ENCODE data around the gene FBN1.

Gene FBN1

GRCh38 chr15:48536681-48537091 is 108.8 kb downstream of the FBN1 start:
- in situ Hi-C loops (cut with HindIII; ENCODE audit: low sequenced_read_pairs), result no loop called here
- no peak overlapping the region for H3K4me3 ChIP-seq (ENCODE audit: low read depth, low read length)
- no peak for DNase-seq (ENCODE audit: low read depth)
- no peak for TF ChIP-seq CTCF (IDR thresholded peaks at IDR 0.05; ENCODE audit: low read depth, low read length, missing control alignments)

DNA sequence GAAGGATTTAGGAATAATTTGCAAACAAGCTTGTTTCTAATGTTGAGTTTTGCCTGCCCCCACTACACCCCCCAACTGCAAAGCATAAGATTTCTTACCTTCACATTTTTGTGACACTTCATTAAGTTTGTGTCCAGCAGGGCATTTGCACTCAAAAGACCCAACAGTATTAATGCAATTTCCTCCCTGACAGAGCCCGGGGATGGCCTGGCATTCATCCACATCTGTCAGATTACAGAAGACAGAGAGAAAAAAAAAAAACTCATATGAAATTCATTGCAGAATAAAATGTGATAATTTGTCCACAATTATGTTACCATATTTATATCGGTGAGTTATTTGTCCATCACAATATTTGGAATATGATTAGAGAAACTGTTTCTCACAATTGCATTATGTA is 111.5 kb downstream of the FBN1 start:
- no peak overlapping the region for H3K4me3 ChIP-seq (ENCODE audit: low read depth, low read length)
- in situ Hi-C loops (cut with HindIII; ENCODE audit: low sequenced_read_pairs), result no loop called here
- no peak for DNase-seq (ENCODE audit: low read depth)
- no peak for TF ChIP-seq CTCF (IDR thresholded peaks at IDR 0.05; ENCODE audit: low read depth, low read length, missing control alignments)

DNA sequence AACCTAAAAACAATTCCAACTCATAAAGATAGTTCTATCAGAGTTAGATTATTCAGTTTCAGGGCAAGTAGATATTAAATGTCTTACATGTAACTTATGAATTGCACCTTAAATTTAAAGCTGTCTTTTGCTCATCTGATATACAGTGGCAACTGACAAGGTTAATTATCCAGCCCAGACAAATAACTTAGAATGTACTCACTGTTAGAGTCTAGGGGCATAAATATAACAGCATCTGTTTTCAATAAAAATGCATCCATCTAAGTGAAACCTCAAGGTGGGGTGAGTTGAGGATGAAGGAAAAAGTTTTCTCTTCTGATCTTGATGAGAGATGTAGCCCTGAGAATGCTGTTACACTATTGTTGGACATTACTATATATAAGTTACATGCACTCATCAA is 112.6 kb downstream of the FBN1 start:
- in situ Hi-C loops (cut with HindIII; ENCODE audit: low sequenced_read_pairs), result no loop called here

DNA sequence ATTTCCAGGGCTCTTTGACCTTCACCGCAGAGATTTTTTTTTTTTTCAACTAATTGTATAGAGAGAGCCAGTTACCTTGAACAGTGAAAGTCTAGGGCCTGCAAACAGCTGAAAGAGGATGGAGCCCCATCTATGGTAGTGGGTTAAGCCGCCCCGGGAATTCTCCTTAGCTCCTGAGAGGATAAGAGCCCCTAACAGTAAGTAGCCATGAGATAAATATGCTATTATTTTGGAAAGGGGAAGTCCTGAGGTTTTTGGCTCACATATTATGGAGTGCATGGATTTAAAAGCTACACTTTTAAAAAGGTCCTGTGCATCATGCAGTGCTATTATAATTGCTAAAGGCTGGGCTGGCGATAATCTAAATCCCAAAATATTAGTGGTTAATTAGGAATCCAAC is 115.0 kb downstream of the FBN1 start:
- no peak for DNase-seq (ENCODE audit: low read depth)
- no peak for TF ChIP-seq CTCF (IDR thresholded peaks at IDR 0.05; ENCODE audit: low read depth, low read length, missing control alignments)
- in situ Hi-C loops (cut with HindIII; ENCODE audit: low sequenced_read_pairs), result no loop called here
- no peak overlapping the region for H3K4me3 ChIP-seq (ENCODE audit: low read depth, low read length)

More for the DNA sequence above, 112.6 kb downstream of the FBN1 start:
- no peak for TF ChIP-seq CTCF (IDR thresholded peaks at IDR 0.05; ENCODE audit: low read depth, low read length, missing control alignments)
- no peak overlapping the region for H3K4me3 ChIP-seq (ENCODE audit: low read depth, low read length)
- DNase-seq (ENCODE audit: low read depth), result no peak

- in situ Hi-C loops (cut with HindIII; ENCODE audit: low sequenced_read_pairs), result loop anchor here (5.0 kb wide), 1 partner anchor 57 kb away; no protein-coding TSS in a partner anchor
- no peak for TF ChIP-seq CTCF (IDR thresholded peaks at IDR 0.05; ENCODE audit: low read depth, low read length, missing control alignments)
- no peak for DNase-seq (ENCODE audit: low read depth)
- H3K4me3 ChIP-seq (ENCODE audit: low read depth, low read length), result no peak overlapping the region
Observed at GRCh38 chr15:48528921-48529320, 116.6 kb downstream of the FBN1 start.

GRCh38 chr15:48527517-48527916 is 118.0 kb downstream of the FBN1 start:
- in situ Hi-C loops (cut with HindIII; ENCODE audit: low sequenced_read_pairs), result loop anchor here (5.0 kb wide), 1 partner anchor 55 kb away; no protein-coding TSS in a partner anchor

More at GRCh38 chr15:48527517-48527916, 118.0 kb downstream of the FBN1 start:
- no peak for DNase-seq (ENCODE audit: low read depth)
- no peak for TF ChIP-seq CTCF (IDR thresholded peaks at IDR 0.05; ENCODE audit: low read depth, low read length, missing control alignments)
- no peak overlapping the region for H3K4me3 ChIP-seq (ENCODE audit: low read depth, low read length)
